Osteoblast (primary cell): ENCODE results near the gene TMC1. TPM values are rescaled to one million over a fixed set of nuclear protein-coding genes. Genes with fewer than 3 reads are reported as not detected.

ENCODE experiments used
- DNase-seq: peaks from one replicate; pipeline ENCODE4 v3.0.0; 2011; ENCODE audit warnings: low spot score, mixed read lengths; ENCODE audit not compliant: insufficient read length; ENCODE audit errors: missing footprints
- H2AFZ ChIP-seq: 2 replicates; pipeline ENCODE4 v1.6.0; 2011; ENCODE audit warnings: mild to moderate bottlenecking, low read length
- H3K27ac ChIP-seq: 2 replicates; pipeline ENCODE4 v1.5.1; 2011; ENCODE audit warnings: mild to moderate bottlenecking, low read depth, low read length, moderate library complexity
- H3K27me3 ChIP-seq: 2 replicates; pipeline ENCODE4 v1.6.0; 2012; ENCODE audit warnings: mild to moderate bottlenecking, control low read depth, inconsistent platforms, low read length, moderate library complexity; ENCODE audit not compliant: insufficient read depth
- H3K36me3 ChIP-seq: 2 replicates; pipeline ENCODE4 v1.5.1; 2011; ENCODE audit warnings: mild to moderate bottlenecking, low read length, control low read depth, moderate library complexity; ENCODE audit not compliant: insufficient read depth
- H3K4me1 ChIP-seq: 2 replicates; pipeline ENCODE4 v1.5.1; 2011; ENCODE audit warnings: mild to moderate bottlenecking, low read length, control low read depth, moderate library complexity; ENCODE audit not compliant: insufficient read depth
- H3K4me2 ChIP-seq: 2 replicates; pipeline ENCODE4 v1.6.0; 2011; ENCODE audit warnings: mild to moderate bottlenecking, low read length; ENCODE audit not compliant: insufficient read depth
- H3K4me3 ChIP-seq: fragments of 200-600 bp; sonication (generic); 3 replicates; pipeline ENCODE4 v1.5.1; 2012; ENCODE audit warnings: mild to moderate bottlenecking, low read length, inconsistent platforms; ENCODE audit not compliant: insufficient read depth
- H3K79me2 ChIP-seq: 2 replicates; pipeline ENCODE4 v1.6.0; 2012; ENCODE audit warnings: mild to moderate bottlenecking, low read length, control low read depth, inconsistent platforms; ENCODE audit not compliant: insufficient read depth
- H3K9me3 ChIP-seq: 2 replicates; pipeline ENCODE4 v1.5.1; 2011; ENCODE audit warnings: low read depth, low read length, control low read depth
- H4K20me1 ChIP-seq: 2 replicates; pipeline ENCODE4 v1.6.0; 2012; ENCODE audit warnings: mild to moderate bottlenecking, low read length, control low read depth; ENCODE audit not compliant: insufficient read depth
- CTCF ChIP-seq: IDR thresholded peaks from 2 replicates; pipeline ENCODE4 v1.5.1; 2011; ENCODE audit warnings: mild to moderate bottlenecking, low read depth, low read length, moderate library complexity; ENCODE audit errors: extremely low read depth
- total RNA-seq: library from RNA; depleted of rRNA; stranded (reverse); fragments of >200 nt; gene quantifications from 2 replicates; pipeline ENCODE4 v1.2.3, GENCODE V29; 2012

TMC1 gene
- total RNA-seq, 1 donor: under 0.01 TPM

GRCh38 chr9:72657023-72657422 is 135.6 kb downstream of the TMC1 start:
- H3K4me3 ChIP-seq: no peak overlapping the region
- H3K4me2 ChIP-seq: no peak overlapping the region
- peaks cover 5% of the 10 kb centered on the region for H3K27me3 ChIP-seq
- TF ChIP-seq CTCF: no peak
- H3K9me3 ChIP-seq: no peaks in the 10 kb centered on the region
- no peak overlapping the region for H2AFZ ChIP-seq
- no peak for DNase-seq
- H3K4me1 ChIP-seq: peaks cover 10% of the 10 kb centered on the region
- H4K20me1 ChIP-seq: no peaks in the 10 kb centered on the region
- no peaks in the 10 kb centered on the region for H3K79me2 ChIP-seq
- no peak overlapping the region for H3K27ac ChIP-seq
- no peaks in the 10 kb centered on the region for H3K36me3 ChIP-seq

GRCh38 chr9:72658703-72659102 is 137.3 kb downstream of the TMC1 start:
- Histone ChIP-seq H3K9me3 (no peaks in the 10 kb centered on the region), H3K4me1 (peaks cover 10% of the 10 kb centered on the region), H4K20me1 (no peaks in the 10 kb centered on the region), H3K36me3 (no peaks in the 10 kb centered on the region), H3K27me3 (peaks cover 5% of the 10 kb centered on the region), H3K79me2 (no peaks in the 10 kb centered on the region), H2AFZ (no peak overlapping the region), H3K4me3 (no peak overlapping the region), H3K27ac (no peak overlapping the region), H3K4me2 (no peak overlapping the region)
- TF ChIP-seq CTCF: no peak
- no peak for DNase-seq

GRCh38 chr9:72661401-72662135 is 140.2 kb downstream of the TMC1 start:
- no peaks in the 10 kb centered on the region for H3K79me2 ChIP-seq
- no peak overlapping the region for H3K27ac ChIP-seq
- H2AFZ ChIP-seq: no peak overlapping the region
- H4K20me1 ChIP-seq: no peaks in the 10 kb centered on the region
- H3K4me3 ChIP-seq: no peak overlapping the region
- peaks cover 18% of the 10 kb centered on the region for H3K4me1 ChIP-seq
- peaks cover 5% of the 10 kb centered on the region for H3K27me3 ChIP-seq
- peak; percentile 73 for DNase-seq
- peak overlapping the region; percentile 16 for H3K4me2 ChIP-seq
- no peak for TF ChIP-seq CTCF
- H3K36me3 ChIP-seq: no peaks in the 10 kb centered on the region
- no peaks in the 10 kb centered on the region for H3K9me3 ChIP-seq

GRCh38 chr9:72665421-72665820 is 144.0 kb downstream of the TMC1 start:
- no peaks in the 10 kb centered on the region for H3K9me3 ChIP-seq
- no peaks in the 10 kb centered on the region for H3K36me3 ChIP-seq
- TF ChIP-seq CTCF: no peak
- no peaks in the 10 kb centered on the region for H3K79me2 ChIP-seq
- peak; percentile 62 for DNase-seq
- no peaks in the 10 kb centered on the region for H3K27me3 ChIP-seq
- H3K4me2 ChIP-seq: peak overlapping the region; percentile 28
- peak overlapping the region; percentile 18 for H2AFZ ChIP-seq
- H3K4me3 ChIP-seq: no peak overlapping the region
- no peaks in the 10 kb centered on the region for H4K20me1 ChIP-seq
- peak overlapping the region; percentile 44 for H3K27ac ChIP-seq
- H3K4me1 ChIP-seq: peaks cover 18% of the 10 kb centered on the region
